ENCODE results near the gene RXRA. TPM values are rescaled to one million over a fixed set of nuclear protein-coding genes. Genes with fewer than 3 reads are reported as not detected.
"Not testable (repeated sequence)": the region's sequence is repeated elsewhere in the genome, so short reads cannot be mapped to it uniquely, and the experiment has no call there.

Gene RXRA
- polyA plus RNA-seq, 3 donors: 33.6 to 42.2 (median 33.9) TPM

DNA sequence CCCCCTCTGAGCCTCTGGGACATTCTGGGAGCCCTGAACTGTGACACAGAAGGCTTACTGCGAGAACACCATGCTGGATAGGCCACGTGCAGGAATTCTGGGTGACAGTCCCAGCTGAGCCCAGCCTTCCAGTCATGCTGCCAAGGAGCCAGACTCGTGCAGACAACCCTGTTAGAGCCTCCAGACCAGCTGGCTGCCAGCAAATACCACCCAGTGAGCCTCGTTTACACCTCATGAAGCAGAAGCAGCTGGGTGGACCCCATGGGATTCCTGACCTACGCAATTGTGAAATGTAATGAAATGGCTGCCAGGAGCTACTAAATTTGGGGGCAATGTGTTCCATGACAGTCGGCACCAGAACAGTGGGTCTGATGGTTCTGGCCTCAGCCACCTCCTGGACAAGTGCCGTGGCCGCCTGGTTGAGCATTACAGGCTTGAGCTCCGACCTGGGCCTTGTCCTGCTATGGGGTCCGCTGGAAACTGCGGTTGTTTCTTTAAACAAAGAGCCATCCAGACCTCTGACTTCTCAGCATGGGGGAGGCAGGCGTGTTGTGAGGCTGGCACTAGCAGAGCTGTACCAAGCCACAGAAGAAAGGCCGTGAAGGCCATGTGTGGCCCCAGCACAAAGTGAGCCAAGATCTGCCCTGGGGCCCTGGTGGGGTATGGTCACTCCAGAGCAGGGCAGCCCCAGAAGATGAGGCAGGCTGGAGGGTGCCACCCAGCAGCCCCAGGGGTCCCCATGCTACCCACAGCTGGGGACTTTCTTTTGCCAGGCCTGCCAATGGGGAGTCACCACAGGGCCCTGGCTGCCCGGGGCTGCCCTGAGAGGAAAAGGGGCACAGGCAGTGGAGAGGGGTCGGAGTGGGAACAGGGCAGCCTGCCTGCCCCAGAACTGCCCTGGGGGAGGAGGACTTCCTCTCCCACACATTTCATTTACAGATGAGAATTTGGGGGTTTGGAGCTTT, 19.3 kb upstream of the RXRA start:
- DNase-seq (ENCODE audit: low read depth in 3 of 3, low spot score in 2 of 3): no peak

DNA sequence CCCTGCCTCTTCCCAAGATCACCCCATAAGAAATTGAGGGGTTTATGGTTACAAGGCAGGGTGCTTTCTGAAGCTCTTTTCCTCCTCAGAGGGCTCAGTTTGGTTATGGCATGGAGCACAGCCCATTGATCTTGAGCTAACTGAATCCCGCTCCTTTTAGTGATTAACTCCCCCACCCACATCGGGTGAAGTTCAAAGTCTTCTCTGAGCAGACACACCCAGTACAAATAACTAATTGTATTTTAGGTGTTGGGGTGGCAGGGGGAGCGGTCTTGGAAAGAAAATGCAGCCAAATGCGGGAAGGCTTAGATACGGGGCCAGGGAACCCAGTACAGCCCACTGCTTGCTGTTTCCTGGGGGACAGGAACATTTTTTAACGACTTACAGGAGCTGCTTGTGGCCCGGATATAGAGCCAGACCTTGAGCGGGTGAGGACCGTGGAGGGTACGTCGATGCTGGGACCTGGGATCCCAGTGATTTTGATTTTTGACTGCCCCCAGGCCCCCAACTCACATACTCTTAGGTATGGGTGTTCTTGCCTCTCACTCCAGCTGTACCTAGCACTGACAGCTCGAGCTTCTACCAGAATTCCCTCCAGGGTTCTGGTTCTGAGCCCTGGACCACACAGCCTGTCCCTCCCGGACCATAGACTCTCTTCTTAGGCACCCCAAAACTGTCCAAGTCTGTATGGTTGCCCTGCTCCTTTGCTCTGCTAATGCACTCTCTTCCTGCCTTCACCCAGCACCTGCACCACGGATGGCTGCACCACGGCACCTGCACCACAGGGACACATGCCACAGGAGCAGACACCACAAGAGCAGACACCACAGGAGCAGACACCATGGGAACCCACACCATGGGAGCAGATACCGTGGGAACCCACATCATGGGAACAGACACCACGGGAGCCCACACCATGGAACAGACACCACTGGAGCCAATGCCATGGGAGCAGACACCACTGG, 18.3 kb upstream of the RXRA start:
- DNase-seq (ENCODE audit: low read depth in 3 of 3, low spot score in 2 of 3): no peak

DNA sequence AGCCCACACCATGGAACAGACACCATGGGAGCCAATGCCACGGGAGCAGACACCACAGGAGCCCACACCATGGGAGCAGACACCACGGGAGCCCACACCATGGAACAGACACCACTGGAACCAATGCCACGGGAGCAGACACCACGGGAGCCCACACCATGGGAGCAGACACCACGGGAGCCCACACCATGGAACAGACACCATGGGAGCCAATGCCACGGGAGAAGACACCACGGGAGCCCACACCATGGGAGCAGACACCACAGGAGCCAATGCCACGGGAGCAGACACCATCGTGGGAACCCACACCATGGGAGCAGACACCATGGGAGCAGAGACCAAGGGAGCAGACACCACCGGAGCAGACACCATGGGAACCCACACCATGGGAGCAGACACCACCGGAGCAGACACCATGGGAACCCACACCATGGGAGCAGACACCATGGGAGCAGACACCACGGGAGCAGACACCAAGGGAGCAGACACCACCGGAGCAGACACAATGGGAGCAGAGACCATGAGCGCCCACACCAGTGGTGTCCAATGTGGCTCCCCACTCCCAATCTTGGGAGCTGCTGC, 17.5 kb upstream of the RXRA start:
- DNase-seq (ENCODE audit: low read depth in 3 of 3, low spot score in 2 of 3): not testable (repeated sequence)

DNA sequence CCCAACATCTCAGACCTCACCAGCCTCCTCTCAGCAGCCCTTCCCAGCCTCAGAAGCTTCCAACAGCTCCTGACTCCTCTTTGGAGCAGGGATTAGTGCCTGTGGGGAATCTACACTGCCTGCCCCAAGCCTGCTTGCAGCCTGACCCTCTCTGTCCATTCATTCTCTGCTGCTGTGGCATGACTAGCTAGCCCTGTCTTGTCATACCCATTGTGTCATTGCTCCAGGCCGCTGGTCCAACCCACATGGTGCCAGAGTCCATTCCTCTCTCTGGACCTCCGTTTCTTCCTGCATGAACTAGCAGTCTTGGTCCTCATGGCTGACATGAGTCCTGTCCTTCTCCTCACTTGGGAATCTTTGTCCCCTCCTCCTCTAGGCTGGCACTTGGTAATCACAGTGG, 12.8 kb upstream of the RXRA start:
- no peak for DNase-seq (ENCODE audit: low read depth in 3 of 3, low spot score in 2 of 3)

DNA sequence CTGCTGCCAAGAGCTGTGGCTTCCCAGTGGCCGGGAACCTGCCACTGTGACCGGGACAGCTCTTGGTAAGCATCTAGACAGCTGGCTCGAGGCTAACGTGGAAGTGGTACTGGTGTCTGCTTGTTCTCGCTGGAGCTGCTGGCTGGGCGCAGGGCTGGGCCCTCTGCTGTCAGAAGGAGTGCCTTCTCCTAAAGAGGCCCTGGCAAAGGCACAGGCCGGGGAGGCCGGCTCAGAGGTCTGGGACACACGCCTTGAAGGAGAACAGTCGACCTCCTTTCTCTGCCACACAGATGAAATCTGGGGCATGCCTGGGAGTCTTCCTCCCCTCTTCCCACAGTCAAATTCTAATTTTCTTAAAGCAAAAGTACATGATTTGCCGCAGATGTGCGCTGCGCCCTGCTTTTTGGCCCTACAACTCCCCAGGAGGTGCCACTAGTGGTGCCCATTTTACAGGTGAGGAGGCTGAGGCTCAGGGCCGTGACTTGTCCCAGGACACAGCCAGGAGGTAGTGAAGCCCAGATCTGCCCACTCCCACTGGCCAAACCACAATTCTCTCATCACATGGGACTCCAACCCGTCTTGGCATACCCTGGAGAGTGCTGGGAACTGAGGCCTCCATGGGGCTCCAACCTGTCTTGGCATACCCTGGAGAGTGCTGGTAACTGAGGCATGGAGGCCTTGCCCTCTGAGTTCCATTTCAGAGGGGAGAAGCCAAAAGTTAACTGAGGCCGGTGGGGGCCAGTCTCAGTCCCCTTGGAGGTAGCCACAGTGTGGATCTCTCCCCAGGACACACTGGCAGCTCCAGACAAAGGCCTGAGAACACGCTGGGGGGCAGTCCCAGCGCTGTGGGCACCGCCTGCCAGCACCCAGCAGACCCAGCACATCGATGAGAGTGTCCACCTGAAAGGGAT, 12.0 kb upstream of the RXRA start:
- no peak for DNase-seq (ENCODE audit: low read depth in 3 of 3, low spot score in 2 of 3)

DNA sequence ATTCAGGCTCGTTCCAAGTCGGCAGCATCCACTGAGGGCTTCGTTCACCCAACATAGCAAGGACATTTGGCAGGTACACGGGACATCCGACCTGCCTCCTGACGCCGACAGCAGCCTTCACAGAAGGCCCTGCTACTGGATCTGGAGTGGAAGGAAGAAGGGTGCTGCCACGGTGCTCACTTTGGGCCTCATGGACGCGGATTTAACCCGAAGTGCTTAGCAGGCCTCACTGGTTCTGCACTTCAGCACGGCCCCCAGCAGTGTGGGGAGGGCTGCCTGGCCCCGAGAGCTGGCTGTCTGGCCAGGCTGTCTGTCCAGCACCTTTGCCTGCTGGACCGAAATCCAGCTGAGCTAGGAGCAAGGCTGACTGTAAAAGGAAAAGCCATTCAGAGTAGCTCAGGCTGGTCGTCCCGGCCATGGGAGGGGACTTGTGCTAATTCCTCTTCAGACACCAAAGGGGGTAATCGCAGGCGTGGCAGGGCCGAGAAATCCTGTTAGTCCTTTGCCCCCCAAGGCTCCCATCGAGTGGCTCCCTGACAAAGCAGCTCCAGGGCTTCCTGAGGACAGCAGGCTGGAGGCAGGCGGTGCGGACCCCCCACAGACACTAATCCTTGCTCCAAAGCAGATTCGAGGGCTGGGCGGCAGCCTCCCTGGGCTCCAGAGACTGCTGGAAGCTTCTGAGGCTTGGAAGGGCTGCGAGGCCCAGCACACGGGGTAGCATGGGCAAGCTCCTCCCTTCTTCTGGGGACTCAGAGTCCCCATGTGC, 11.1 kb upstream of the RXRA start:
- DNase-seq (ENCODE audit: low read depth in 3 of 3, low spot score in 2 of 3): no peak

DNA sequence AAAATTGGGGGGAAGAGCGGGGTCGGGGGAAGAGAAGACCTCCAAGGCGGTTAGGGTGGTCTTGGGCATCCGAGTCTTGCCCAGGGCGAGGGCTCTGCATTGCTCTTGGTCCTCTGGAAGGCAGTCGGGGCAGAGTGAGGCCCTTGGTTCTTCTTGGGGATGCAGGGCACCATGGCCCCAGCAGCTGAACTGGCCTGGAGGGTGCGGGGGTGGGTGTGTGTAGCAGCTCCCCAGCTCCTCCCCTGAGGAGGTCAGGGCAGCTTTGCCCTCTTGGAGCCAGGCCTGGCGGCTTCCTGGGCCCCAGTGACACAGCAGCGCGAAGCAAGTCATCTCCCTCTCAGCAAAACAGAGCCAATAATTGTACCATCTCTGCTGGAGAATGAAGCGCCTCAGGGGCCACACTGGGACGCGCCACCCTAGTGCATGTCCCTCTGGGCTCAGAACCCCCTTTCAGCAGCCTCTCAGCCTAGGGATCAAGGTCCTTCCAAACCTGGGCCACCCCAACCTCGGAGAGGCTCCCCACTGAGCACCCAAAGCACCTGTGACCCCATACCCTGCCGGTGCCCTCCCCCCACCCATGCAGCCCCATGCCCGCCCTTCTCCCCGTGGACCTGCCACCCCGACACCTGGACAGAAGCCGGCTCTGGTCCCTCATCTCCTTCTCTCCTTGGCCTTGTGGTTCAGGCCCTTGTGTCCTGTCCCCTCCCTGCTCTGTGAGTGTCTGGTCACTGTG, 10.4 kb upstream of the RXRA start:
- DNase-seq (ENCODE audit: low read depth in 3 of 3, low spot score in 2 of 3): no peak

DNA sequence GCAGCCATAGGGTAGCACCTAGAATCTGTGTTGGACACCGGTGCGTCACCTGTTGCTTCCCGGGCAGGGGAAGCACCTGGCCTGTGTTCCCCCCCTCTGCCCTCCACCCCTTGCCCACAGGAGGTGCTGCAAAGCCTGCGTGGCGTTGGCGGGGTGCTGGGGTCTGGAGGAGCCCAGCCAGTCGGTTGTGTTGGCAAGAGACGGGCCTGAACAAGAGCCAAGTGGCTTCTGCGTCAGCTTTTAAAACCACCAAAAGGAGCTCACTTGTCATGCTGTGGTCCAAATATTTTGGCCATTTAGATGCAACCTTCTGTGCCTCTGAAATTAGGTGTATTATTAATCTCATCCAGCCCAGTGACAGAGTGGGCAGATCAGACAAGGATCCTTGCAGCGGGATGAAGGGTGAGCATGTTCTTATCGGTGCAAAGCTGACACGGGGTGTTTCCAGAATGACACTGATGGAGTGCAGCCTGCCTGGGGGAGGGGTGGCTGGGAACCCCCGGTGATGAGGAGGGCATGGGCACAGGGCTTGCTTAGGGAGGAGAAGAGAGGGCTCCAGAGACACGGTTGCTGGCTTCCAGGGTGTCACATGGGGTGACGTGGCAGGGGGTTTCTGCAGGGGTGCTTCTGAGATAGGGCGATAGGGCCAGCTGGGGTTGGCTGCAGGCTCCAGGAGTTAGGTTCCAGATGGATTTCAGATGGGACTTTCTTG, 9.7 kb upstream of the RXRA start:
- no peak for DNase-seq (ENCODE audit: low read depth in 3 of 3, low spot score in 2 of 3)

DNA sequence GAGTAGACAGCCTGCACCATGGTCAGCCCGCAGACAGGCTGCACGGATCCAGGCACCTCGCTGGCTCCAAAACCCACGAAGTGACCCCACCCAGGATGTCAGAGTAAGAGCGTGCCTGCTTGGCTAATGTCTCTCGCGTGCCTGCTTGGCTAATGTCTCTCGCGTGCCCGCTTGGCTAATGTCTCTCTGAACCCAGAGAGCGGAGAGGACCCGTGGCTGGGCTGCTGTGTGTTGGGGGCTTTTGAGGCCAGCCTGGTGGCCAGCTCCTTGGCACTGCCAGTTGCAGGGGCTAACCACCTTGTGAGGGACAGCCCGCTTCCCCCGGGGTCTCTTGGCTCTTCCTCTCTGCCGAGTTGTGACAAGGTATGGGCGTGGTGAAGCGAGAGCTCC, 8.9 kb upstream of the RXRA start:
- no peak for DNase-seq (ENCODE audit: low read depth in 3 of 3, low spot score in 2 of 3)

DNA sequence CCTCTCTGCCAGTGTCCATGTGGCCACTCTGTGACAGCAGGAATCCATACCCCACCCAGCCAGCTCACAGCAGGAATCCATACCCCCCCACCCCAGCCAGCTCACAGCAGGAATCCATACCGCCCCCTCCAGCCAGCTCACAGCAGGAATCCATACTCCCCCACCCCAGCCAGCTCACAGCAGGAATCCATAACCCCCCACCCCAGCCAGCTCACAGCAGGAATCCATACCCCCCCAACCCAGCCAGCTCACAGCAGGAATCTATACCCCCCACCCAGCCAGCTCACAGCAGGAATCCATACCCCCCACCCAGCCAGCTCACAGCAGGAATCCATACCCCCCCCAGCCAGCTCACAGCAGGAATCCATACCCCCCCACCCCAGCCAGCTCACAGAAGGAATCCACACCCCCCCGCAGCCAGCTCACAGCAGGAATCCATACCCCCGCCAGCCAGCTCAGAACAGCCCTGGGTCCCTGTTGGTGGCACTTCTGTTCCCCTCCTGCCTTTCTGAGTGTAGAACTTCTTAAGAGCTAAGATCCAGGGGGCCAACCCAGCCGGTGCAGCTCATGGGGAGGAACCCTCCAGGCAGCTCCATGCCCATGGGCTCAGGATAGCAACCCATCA, 8.4 kb upstream of the RXRA start:
- no peak for DNase-seq (ENCODE audit: low read depth in 3 of 3, low spot score in 2 of 3)

DNA sequence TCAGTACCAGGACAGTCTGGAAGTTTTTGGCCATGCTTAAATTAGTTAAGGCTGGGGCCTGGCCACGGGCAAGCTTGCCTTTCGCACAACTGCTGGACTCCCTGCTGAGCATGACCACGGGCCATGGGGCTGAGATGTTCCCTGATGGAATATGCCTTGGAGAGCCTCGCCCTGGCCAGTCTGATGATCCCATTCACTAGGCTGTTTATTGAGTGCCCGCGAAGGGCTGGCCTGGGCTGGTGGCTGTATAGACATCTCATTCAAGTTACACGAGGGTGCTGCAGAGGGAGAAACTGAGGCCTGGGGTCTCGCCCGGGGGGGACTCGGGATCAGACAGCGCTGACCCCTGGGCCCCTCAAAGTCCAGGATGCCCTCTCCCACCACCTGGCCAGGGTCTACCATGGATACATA, 7.8 kb upstream of the RXRA start:
- no peak for DNase-seq (ENCODE audit: low read depth in 3 of 3, low spot score in 2 of 3)

DNA sequence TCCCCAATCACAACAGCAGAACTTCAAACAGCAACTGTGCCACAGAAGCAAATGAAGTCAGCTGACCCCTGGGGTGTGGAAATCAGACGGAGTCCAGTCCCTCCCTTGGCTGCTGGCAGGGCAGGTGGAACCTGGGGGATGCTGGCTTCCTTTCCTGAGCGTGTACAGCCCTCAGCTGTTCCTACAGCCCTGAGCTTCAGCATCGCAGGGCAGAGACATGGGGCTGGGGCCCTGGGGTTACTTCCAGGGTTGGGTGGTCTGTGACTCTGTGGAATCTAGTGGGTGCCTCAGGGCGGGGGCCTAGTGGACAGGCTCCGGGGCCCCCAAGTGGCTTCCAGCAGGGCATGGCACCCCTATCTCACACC, 7.3 kb upstream of the RXRA start:
- DNase-seq (ENCODE audit: low read depth in 3 of 3, low spot score in 2 of 3): no peak

DNA sequence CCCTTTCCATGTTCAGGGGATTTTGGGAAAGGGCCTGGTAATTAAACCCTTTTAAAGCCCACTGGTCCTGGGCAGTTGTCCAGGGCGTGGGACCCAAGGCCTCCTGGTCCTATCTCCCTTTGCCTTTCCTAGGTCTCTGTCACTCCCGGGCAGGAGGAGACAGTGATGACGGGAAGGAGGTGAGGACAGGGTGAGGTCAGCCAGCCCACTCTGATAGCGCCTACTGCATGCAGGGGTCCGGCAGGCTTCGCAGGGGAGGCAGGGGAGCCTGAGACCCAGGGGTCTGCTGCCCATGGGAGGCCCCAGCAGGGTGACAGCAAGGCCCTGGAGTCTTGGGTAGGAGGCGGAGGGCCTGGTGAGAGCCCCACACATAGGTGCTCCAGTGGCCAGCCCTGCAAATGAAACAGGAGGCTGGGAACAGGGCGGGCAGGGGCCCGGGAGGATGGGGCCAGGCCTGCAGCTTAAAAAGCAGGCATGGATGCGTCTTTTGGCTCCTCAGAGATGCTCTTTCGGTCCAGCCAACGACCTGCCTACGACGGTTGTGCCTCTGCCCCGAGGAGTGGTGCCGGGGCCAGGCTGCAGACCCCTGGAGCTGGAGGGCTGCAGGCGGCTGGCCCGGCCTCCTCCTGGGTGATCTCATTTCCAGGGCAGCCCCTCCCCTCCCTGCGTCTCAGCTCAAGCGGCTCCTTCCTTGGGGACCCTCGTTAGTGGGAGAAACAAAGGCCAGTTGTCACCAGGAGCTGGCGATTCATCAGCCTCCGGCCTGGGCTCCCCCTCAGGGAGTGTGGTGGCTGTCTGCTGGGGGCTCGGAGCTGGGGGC, 6.7 kb upstream of the RXRA start:
- no peak for DNase-seq (ENCODE audit: low read depth in 3 of 3, low spot score in 2 of 3)

DNA sequence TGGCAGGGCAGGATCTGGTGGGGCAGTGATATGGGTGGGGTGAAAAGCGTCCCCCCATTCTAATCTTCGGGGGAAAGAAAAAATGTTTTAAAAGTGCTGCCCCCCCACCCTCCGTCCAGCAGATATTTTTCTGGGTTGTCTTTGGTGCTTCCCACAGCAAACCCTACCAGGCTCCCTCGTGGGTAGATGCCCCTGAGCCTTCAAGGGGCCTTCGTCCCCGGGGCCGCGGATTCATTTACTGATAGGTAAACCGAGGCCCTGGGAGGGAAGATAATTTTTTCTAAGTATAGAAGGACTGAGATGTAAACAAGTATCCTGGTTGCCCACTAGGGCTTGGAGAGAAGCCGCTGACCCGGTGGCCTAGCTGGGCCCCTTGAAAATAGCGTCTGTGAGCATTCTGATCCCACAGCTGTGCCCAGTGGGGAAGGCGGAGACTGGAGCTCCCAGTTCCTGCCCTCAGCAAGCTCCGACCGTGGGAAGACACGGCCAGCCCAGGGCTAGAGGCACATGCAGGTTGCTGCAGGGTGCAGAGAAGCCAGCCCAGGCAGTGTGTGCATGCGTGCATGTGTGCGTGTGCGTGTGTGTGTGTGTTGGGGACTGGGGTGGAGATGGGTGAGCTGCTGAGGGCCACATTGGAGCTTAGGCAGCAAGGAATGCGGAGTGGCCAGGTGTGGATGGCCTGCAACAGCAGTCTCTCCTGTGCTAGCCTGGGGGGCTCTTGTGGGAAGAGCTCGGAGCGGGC, 6.0 kb upstream of the RXRA start:
- no peak for DNase-seq (ENCODE audit: low read depth in 3 of 3, low spot score in 2 of 3)

DNA sequence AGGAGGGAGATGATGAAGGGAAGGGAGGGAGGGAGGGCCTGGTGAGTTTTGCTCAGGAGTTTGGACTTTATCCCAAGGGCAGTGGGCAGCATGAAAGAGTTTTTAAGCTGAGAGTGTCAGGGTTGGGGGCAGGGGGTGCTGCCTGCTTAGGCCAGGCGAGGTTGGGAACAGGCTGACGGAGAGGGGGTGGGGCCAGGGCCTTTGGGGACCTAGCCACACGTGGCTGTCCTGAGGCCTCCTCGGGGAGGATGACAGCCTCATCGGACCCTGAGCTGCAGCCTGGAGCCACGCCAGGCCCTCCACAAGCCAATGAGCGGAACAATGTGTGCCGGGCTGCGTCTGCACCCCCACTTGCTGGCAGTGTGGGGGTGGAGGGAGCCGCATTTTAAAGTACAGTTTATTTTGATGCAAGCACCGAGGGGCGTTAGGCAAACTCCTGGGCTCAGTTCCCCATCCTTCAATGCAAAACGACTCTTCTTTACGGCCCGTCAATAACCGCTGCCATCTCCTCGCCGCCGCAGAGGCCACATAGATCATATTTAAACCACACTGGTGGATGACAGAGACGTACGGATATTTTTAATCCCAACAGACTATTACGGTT, 5.3 kb upstream of the RXRA start:
- DNase-seq (ENCODE audit: low read depth in 3 of 3, low spot score in 2 of 3): no peak

DNA sequence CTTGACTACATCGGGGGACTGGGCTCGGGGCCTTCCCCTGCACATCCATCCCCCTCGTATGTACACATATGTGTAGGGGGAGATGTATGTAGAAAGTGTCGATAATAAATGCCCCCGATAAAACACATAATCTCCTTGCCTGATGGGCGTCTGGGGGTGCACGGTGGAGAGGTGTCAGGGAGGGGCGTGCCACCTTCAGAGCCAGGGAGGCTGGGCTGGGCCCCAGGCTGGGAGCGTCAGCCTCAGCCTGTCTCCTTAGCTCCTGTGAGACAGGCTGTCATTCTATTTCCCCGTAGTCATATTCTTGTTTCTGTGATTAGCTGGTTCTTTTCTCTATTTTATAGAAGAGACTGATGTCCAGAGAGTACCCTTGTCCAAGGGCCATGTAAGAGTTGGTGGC, 4.7 kb upstream of the RXRA start:
- no peak for DNase-seq (ENCODE audit: low read depth in 3 of 3, low spot score in 2 of 3)

Measured in right renal cortex interstitium (tissue), 3 donors.